Hematopoietic multipotent progenitor cell treated with erythropoietin and hydrocortisone succinate and interleukin-3 and kit ligand, for 15 days (in vitro differentiated cells): Measurements from ENCODE around the gene DOCK9.

ENCODE experiments used
- DNase-seq: peaks from one replicate; pipeline ENCODE4 v3.0.0-alpha.2; 2015; ENCODE audit warnings: low spot score

The DOCK9 gene

DNA sequence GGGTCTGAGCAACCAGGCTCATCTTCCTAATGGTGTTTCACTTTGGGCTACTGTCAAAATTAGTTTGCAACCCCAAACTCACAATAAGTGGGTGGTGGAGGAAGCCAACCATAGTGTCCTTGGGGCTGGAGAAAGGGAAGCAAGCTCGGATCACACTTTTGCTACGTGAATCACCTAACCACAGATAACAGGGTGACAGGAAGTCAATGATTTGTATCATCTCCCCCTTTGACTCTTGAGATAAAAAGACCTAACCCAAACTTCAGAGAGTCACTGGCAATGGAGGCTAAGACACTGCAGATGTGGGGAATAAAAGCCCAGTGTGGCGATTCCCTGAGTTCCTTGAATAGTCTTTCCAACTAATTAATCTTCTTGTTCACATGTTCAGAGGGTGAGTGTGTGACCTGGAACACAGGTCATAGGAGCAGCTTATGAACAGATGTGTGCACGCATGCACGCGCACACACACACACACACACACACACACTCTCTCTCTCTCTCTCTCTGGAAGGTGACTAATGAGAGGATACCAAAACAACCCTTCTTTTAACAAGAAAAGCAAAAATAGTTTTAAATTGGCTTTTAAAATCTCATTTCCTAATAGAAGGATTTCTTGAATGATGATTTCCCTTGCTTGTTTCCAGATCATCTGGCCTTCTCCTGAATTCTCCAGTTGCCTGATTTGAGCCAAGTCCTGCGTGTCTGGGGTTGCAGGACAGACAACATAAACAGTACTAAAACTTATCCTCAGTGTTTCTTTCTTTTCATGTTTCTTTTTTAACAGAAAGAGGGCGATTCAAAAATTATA lies 21.2 kb upstream of the DOCK9 start:
- no peak for DNase-seq

DNA sequence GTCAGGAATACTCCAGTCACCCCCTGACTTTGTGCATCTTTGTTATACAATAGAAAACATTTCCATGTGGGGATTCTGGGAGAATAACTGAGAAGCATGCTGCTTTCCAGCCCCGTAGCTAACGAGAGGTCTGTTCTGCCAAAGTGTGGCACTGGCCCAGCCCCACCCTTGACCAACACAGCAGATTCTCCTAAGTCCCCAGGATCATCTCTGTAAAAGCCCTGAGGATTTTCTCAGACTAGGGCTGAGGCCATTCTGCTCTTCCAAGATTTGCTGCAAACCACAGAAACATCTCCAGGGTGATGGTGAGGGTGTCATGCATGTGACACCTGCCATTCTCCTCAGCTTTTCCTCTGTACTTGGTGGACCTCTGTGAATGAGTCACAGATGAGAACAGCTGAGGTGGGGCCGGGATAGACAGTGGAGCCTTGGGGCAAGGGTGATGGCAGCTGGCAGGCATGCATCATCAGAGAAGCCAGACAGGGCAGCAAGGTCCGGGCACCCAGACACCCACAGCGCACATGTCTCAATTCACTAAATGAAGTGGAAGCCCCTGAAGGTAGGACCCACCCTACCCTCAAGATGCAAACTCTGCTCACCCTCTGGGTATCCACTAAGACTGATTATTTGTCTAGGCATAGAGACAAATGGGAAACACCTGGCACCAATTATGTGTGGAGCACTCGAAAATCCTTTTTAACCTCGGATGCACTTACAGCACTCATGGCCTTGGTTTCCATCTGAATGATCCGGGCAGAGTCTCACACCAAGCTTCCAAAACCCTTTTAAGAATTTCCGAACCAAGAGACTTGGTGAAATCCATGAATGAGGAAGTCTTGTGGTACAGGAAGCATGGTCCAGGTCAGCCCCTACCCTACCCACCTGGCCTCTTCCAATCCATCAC lies 20.1 kb upstream of the DOCK9 start:
- DNase-seq = no peak

DNA sequence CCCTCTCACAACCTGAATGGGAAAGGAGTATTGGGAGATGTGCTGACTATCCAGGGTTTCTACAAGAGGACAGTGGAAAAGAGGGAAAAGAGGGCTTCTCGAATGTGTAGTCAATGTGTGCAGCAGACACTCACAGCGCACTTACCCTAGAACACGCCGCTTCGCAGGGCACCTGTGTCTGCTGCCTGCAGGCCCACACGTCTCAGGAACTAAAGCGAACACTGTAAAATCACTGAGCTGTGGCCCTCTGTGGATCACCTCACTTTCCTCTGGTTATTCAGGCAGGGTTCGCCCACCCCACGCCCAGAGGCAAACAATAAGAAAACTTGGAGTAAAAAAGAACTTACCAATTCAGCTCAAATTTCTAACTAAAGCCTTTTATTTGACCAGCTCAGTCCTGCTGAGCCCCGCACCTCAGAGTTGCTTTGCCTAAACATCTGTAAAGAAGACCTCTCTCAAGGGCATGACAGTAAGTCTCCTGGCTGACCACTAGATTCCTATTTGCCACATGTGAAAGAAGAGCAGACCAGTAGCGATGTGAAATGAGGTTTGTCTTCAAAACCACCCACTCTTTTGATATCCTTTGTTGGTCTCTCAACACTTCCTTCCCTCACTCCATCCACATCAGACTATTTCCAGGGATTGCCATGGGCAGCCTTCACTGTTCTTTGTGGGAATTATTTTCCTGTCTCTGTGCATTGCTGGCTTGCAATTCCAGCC lies 19.3 kb upstream of the DOCK9 start:
- DNase-seq = no peak

GRCh38 chr13:98996046-98996445 lies 18.2 kb upstream of the DOCK9 start:
- DNase-seq = no peak

GRCh38 chr13:98994896-98995295 lies 17.0 kb upstream of the DOCK9 start:
- DNase-seq = no peak

DNA sequence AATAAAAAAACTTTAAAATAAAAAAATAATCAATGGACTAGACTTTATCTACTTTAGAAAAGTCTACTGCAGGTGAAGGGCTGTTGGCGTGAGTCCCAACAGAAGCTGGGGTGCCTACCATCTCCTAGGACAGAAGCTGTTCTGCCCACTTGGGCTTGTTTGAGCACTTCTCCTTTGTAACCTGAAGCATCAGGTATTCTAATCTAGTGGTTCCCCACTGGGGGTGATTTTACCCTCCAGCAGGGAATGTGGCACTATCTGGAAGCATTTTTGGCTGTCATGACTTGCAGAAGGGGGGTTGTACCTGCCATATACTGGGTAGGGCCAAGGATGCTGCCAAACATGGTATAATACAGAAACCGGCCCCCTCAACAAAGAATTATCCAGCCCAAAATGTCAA lies 16.2 kb upstream of the DOCK9 start:
- DNase-seq = no peak

GRCh38 chr13:98992355-98992754 lies 14.5 kb upstream of the DOCK9 start:
- no peak for DNase-seq

DNA sequence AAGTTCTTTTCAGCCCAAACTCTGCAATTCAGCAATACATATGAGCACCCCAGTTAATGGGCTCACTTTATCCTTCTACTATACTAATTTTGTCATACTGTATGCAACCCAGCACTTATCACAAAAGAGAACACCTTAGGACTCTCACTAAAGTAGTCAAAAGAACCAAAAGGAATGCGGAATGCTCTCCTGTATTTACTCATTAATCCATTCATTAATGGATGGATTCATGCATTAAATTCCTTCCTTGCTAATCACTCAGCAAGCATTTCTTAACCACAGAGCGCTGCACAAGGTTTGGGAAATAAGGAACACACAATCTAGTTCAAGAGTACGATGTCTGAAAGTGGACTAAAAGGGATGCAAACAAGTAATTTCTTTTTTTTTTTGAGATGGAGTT lies 12.8 kb upstream of the DOCK9 start:
- no peak for DNase-seq

DNA sequence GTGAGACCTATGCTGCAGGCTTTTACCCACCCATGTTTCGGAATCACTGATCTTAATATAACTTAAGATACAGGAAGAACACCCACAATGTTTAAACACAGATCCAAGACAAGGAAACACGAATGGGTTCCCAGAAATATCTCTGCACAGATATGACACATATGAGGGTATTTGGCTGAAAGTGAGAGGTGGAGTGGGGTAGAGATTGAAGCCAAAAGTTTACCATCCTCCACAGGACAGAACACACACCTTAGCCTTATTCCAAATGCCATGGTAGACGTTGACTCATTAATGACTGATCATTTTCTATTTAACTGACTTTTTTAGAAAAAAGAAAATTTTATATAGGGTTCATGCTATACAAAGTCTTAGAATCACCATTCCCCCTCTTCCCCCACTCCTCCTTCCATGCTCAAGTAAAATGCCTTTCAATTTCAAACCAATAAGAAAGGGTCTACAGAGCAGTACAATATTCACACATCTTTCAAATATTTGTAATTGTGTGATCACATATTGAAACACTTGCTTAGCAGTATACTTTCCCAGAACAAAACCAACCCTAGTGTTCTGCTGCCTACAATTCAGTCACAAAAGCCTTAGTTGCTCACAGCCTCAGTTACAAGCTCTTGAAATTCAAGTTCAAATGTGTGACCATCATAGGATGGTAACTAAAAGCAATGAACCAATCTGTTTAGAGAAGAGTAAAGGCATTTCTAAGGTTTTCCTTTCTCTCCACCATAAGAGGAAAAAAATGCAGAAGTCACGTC lies 11.8 kb upstream of the DOCK9 start:
- DNase-seq = no peak

GRCh38 chr13:98988780-98989179 lies 10.9 kb upstream of the DOCK9 start:
- DNase-seq = no peak

GRCh38 chr13:98988277-98988676 lies 10.4 kb upstream of the DOCK9 start:
- no peak for DNase-seq

DNA sequence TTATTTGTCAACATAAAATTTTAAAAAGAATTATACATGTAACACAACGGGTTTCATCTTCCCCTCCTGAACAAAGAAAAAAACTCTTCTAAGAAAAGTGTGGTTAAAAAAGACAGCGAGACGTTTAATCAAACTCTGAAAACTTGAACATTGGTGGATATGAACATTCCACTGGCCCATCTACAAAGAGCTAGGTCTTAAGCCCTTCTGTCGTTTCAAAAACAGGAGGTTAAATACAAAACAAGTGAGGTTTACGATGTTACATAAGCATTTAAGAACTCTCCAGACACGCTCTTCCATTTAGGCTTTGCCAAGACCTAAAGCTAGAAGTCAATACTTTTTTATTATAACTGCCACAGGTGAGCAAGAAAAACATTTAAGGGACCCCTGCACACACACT lies 9.4 kb upstream of the DOCK9 start:
- no peak for DNase-seq

DNA sequence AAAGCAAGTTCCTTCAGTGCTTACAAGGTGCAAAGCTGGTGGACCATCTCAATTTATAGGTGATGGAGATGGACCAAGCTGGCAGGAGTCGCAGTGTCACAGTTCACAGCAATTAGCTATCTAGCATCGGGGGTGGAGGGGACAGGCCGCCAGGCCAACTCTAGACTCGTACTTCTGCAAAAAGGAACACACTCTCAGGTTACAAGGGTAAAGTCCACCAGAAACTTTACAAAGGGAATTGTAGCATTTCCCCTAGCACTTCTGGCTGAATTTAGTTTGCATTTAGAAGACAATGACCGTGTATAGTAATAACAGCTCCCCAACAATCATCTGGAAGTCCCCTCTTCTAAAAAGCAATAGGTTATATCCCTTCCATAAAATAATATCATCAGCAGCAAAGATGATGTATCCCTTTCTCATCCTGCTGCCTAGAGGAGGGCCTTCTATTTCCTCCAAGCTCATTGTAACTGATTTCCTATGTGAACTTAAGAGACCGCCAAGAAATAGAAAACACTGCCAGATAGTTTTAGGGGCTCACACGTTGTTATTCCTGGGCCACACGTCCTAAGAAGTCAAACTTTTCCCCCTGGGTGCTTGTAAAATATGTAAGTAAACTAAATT lies 8.5 kb upstream of the DOCK9 start:
- no peak for DNase-seq

DNA sequence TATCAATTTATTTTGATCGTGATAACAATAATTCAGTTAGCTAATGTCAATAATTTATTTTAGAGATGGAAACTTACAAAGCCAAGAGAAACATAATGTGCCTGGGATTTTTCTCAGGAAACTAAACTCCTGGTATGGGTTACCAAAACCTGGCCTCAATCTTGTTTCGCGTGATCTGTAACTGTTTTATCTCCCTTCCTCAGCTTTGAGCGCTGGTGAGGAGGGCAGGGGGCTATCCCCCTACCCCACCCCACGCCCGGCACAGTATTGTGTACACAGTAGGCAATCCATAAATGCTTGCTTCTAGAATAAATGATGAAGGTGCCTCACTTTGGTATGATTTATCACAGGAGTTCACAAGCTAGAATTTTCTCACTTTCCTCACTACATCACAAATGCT lies 7.7 kb upstream of the DOCK9 start:
- no peak for DNase-seq

GRCh38 chr13:98984983-98985382 lies 7.1 kb upstream of the DOCK9 start:
- DNase-seq = no peak

DNA sequence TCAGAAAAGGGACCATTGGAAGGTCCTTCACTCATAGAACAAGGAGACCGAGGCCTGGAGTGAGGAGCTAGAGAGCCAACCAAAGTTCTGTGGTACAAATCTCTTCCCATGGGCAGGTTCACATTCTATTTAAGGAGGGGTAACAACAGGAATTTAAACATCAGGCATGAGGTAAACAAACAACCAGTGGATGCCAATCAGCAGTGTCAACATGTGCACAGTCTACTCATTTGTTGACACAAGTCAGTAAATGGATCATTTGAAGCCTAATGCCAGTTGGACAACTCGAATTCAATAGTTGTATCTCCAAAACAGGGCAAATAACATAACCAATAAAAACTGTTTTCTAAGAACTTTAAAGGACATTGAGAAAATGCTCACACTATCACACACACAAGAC lies 6.3 kb upstream of the DOCK9 start:
- DNase-seq = no peak

GRCh38 chr13:98983182-98983581 lies 5.3 kb upstream of the DOCK9 start:
- DNase-seq = no peak

- DNase-seq = no peak
Measured at GRCh38 chr13:98981369-98982080, 3.7 kb upstream of the DOCK9 start.

DNA sequence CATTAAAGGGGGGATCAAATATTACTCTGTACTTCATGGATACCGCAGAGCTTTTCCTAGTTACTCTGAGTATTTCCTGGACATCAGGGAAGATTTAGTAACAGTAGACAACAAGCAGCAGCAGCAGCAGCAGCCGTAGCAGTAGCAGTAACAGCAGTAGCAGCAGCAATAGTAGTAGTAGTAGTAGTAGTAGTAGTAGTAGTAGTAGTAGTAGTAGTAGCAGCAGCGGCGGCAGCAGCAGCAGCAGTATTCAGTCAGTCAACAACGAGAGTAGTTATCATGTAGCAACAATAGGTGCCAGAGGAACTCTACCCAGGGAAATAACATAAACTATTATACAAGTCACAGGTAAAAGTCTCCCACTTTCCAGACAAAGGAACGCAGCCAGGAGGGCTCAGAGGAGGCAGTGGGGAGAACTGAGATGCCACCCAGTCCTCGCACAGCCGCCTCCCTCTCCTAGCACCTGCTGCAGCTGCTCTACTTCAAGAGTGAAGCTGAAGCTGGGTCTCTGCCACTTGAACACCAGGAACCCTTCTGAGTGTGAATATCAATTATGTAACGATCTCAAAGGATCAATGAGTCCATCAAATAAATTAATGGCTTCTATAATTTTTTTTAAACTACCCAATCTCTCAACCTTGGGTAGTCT lies 1.3 kb upstream of the DOCK9 start:
- no peak for DNase-seq

DNA sequence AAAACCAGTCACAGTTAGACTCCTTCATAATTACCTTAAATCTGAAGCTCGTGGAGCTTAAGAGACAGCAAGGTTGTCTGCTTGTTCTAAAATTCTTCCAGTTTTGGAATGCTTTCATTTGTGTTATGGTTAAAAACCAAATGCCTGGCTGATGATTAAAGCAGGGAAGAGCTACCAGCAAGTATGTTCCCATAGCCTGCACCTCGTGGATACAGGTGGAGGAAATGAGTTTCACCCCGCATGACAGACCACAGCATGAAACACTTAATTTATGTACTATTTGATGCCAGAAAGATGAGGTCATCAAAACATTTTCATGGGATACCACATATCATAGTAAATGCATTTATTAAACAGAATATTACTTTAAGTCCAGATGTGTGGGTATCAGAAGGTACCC lies 416 bp upstream of the DOCK9 start:
- no peak for DNase-seq
